Thyroid gland (tissue), 4 donors: ENCODE results near the gene S1PR5. TPM values are rescaled to one million over a fixed set of nuclear protein-coding genes. Genes with fewer than 3 reads are reported as not detected.
"Not testable (repeated sequence)": the region's sequence is repeated elsewhere in the genome, so short reads cannot be mapped to it uniquely, and the experiment has no call there.

Experiments
- DNase-seq, 2 donors: peaks; one replicate each; pipeline ENCODE4 v3.0.0-alpha.2; 2019
- H3K27ac ChIP-seq, 3 donors: fragments of 200-600 bp; sonication (generic); 1 replicate in 2 of 3; 2 replicates in 1 of 3; pipeline ENCODE4 v1.5.1; 2016 to 2019; ENCODE audit warnings: mild to moderate bottlenecking in 1 of 3, moderate library complexity in 1 of 3
- H3K27me3 ChIP-seq: fragments of 200-600 bp; sonication (generic); one replicate; pipeline ENCODE4 v1.5.1; 2019
- H3K36me3 ChIP-seq, 2 donors: fragments of 200-600 bp; sonication (generic); one replicate each; pipeline ENCODE4 v1.5.1; 2016 to 2019
- H3K4me1 ChIP-seq, 2 donors: fragments of 200-600 bp; sonication (generic); one replicate each; pipeline ENCODE4 v1.5.1; 2017 to 2019
- H3K4me3 ChIP-seq, 3 donors: fragments of 200-600 bp; sonication (generic); replicated peaks in 1 of 3; 1 replicate in 2 of 3; 2 replicates in 1 of 3; pipeline ENCODE4 v1.5.1; 2016; ENCODE audit warnings: mild to moderate bottlenecking in 1 of 3
- H3K9me3 ChIP-seq: fragments of 200-600 bp; sonication (generic); one replicate; pipeline ENCODE4 v1.5.1; 2017
- CTCF ChIP-seq, 6 experiments: fragments of 200-600 bp in 3 of 6; fragments of 450-650 bp in 3 of 6; sonication (generic) in 3 of 6; IDR thresholded peaks; one replicate each; pipeline ENCODE4 v1.5.1; 2016 to 2019; ENCODE audit warnings: antibody characterized with exemption in 6 of 6, mild to moderate bottlenecking in 2 of 6, inconsistent platforms in 1 of 6, moderate library complexity in 1 of 6
- POLR2A ChIP-seq, 2 donors: fragments of 450-650 bp; IDR thresholded peaks; one replicate each; pipeline ENCODE4 v1.6.1; 2017; ENCODE audit warnings: antibody characterized with exemption in 2 of 2, mild to moderate bottlenecking in 2 of 2, moderate library complexity in 1 of 2
- WGBS, 2 donors: methylation state at CpG; one replicate each; pipeline ENCODE4 v1.1.5; 2017; 5-methylcytosine and 5-hydroxymethylcytosine counted together
- intact Hi-C: fragments of 100-400 bp; cut with DNase I; formaldehyde crosslinking; loops from one replicate; pipeline ENCODE4 v1.15.1; 2023
- total RNA-seq, 4 donors: library from RNA; depleted of rRNA; stranded (reverse); fragments of >200 nt; gene quantifications; one replicate each; pipeline ENCODE4 v1.2.3, GENCODE V29; 2016

The S1PR5 gene
- total RNA-seq, 4 donors from 2014 or later, result 0.22 to 0.59 (median 0.27) TPM; not detected in 1

- Histone ChIP-seq H3K27me3 (no peaks in the 10 kb centered on the region), H3K4me1 (no peaks in the 10 kb centered on the region), H3K9me3 (no peaks in the 10 kb centered on the region), H3K4me3 (no peak overlapping the region), H3K36me3 (no peaks in the 10 kb centered on the region), H3K27ac (no peak overlapping the region)
- intact Hi-C loops, result no loop called here
- 80 to 82% methylated on average over 10 of the region's 10 CpGs for WGBS, 2 donors
- TF ChIP-seq CTCF (IDR thresholded peaks at IDR 0.05) (no peak), POLR2A (IDR thresholded peaks at IDR 0.05) (no peak)
- no peak for DNase-seq
These were observed 16.6 kb upstream of the S1PR5 start for GRCh38 chr19:10533646-10534386.

GRCh38 chr19:10532457-10532856 is 15.2 kb upstream of the S1PR5 start:
- no peaks in the 10 kb centered on the region for H3K36me3 ChIP-seq
- H3K4me3 ChIP-seq, result no peak overlapping the region
- no peaks in the 10 kb centered on the region for H3K4me1 ChIP-seq
- intact Hi-C loops, result no loop called here
- 100% methylated on average over 1 of the region's 1 CpG for WGBS, 2 donors
- no peaks in the 10 kb centered on the region for H3K27me3 ChIP-seq
- no peak for DNase-seq
- no peak overlapping the region for H3K27ac ChIP-seq
- H3K9me3 ChIP-seq, result no peaks in the 10 kb centered on the region
- no peak for TF ChIP-seq POLR2A (IDR thresholded peaks at IDR 0.05)
- TF ChIP-seq CTCF (IDR thresholded peaks at IDR 0.05), result no peak

GRCh38 chr19:10526887-10527286 is 9.6 kb upstream of the S1PR5 start:
- H3K4me1 ChIP-seq, H3K9me3 ChIP-seq, DNase-seq, H3K4me3 ChIP-seq, intact Hi-C loops, H3K27me3 ChIP-seq, H3K36me3 ChIP-seq, H3K27ac ChIP-seq: not testable (repeated sequence)
- 90 to 94% methylated on average over 8 of the region's 8 CpGs for WGBS, 2 donors

DNA sequence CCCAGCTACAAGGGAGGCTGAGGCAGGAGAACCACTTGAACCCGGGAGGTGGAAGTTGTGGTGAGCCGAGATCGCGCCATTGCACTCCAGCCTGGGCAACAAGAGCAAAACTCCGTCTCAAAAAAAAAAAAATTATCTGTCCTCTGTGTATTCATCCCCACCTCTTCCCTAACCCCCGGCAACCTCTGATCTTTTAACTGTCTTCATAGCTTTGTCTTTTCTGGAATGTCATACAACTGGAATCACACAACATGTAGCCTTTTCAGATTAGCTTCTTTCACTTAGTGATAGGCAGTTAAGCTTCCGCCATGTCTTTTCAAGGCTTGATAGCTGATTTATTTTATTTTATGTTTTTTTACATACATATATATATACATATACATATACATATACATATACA is 8.4 kb upstream of the S1PR5 start:
- TF ChIP-seq CTCF (IDR thresholded peaks at IDR 0.05) (no peak), POLR2A (IDR thresholded peaks at IDR 0.05) (no peak)
- no peaks in the 10 kb centered on the region for H3K27me3 ChIP-seq
- DNase-seq, result no peak
- no peak overlapping the region for H3K4me3 ChIP-seq
- intact Hi-C loops, result no loop called here
- no peaks in the 10 kb centered on the region for H3K36me3 ChIP-seq
- no peak overlapping the region for H3K27ac ChIP-seq
- WGBS, 2 donors, result 90 to 93% methylated on average over 7 of the region's 7 CpGs
- no peaks in the 10 kb centered on the region for H3K4me1 ChIP-seq
- no peaks in the 10 kb centered on the region for H3K9me3 ChIP-seq

GRCh38 chr19:10523135-10523636 is 5.9 kb upstream of the S1PR5 start:
- intact Hi-C loops, result no loop called here
- TF ChIP-seq POLR2A (IDR thresholded peaks at IDR 0.05), result no peak
- TF ChIP-seq CTCF (IDR thresholded peaks at IDR 0.05), result no peak

More at GRCh38 chr19:10523135-10523636, 5.9 kb upstream of the S1PR5 start:
- H3K27me3 ChIP-seq, result no peaks in the 10 kb centered on the region
- no peak overlapping the region for H3K27ac ChIP-seq
- DNase-seq, result no peak
- WGBS, 2 donors, result 82 to 85% methylated on average over 3 of the region's 3 CpGs
- peaks cover 2 to 6% of the 10 kb centered on the region in 2 donors for H3K4me1 ChIP-seq
- H3K4me3 ChIP-seq, result no peak overlapping the region
- H3K9me3 ChIP-seq, result no peaks in the 10 kb centered on the region
- no peaks in the 10 kb centered on the region for H3K36me3 ChIP-seq
